ENCODE measurements around the gene CR1L.

DNA sequence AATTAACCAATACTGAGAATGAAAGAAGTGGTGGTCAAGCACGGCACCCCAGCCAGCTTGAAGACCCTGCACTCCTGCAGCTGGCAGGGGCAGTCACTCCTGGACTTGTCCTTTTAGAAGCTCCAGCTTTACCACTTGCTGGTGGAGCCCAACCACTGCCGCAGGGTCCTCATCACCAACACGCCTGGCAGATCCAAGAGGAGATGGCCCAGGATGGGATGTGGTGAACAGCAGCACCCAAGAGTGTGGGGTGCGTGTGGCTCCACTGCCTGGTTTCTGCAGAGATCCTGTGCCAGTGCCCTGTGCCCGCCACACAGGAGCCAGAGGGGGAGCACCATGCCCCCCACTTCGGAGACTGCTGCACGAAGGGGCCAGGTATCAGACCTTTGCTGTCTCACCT is 13.5 kb downstream of the CR1L start:
- TF ChIP-seq CTCF (conservative IDR thresholded peaks at IDR 0.05; ENCODE audit: low read depth, low read length) (no peak), EZH2 (IDR thresholded peaks at IDR 0.05; ENCODE audit: borderline replicate concordance, low read depth, low read length, poor library complexity, severe bottlenecking) (no peak)

Measured in A673 (cell line).